Activated naive CD8-positive, alpha-beta T cell treated with anti-CD3 and anti-CD28 coated beads, Interleukin-2, amount 50 U/mL, for 24 hours (primary cell): ENCODE results near the gene NOL12.
"Not testable (repeated sequence)": the region's sequence is repeated elsewhere in the genome, so short reads cannot be mapped to it uniquely, and the experiment has no call there.

Experiments used
- ATAC-seq: fragments of 150-1000 bp; cut with Tn5 transposase; one replicate; pipeline ENCODE4 v1.10.0; 2021
- DNase-seq: peaks from one replicate; pipeline ENCODE4 v3.0.0; 2021
- H3K27ac Mint-ChIP-seq: one replicate; pipeline ENCODE4 v1.8.0; 2021; ENCODE audit warnings: mild to moderate bottlenecking, mixed read lengths
- H3K27me3 Mint-ChIP-seq: one replicate; pipeline ENCODE4 v1.8.0; 2021; ENCODE audit warnings: mixed read lengths
- H3K36me3 Mint-ChIP-seq: one replicate; pipeline ENCODE4 v1.8.0; 2021; ENCODE audit warnings: low read depth, mixed read lengths
- H3K4me1 Mint-ChIP-seq: one replicate; pipeline ENCODE4 v1.8.0; 2021; ENCODE audit warnings: mixed read lengths
- H3K4me3 Mint-ChIP-seq: one replicate; pipeline ENCODE4 v1.8.0; 2021; ENCODE audit warnings: mild to moderate bottlenecking, moderate library complexity, mixed read lengths
- H3K9me3 Mint-ChIP-seq: one replicate; pipeline ENCODE4 v1.8.0; 2021; ENCODE audit warnings: mixed read lengths

The NOL12 gene

GRCh38 chr22:37684803-37685615 lies 1.1 kb upstream of the NOL12 start:
- DNase-seq (no peak), ATAC-seq (no peak)
- no peaks in the 10 kb centered on the region for H3K27me3 Mint-ChIP-seq
- H3K4me1 Mint-ChIP-seq: peaks cover 37% of the 10 kb centered on the region
- H3K27ac Mint-ChIP-seq: no peak overlapping the region
- no peak overlapping the region for H3K4me3 Mint-ChIP-seq
- no peaks in the 10 kb centered on the region for H3K9me3 Mint-ChIP-seq
- peaks cover 16% of the 10 kb centered on the region for H3K36me3 Mint-ChIP-seq

GRCh38 chr22:37690407-37690806 lies 4.3 kb downstream of the NOL12 start:
- Mint-ChIP-seq H3K27me3 (no peaks in the 10 kb centered on the region), H3K27ac (no peak overlapping the region), H3K36me3 (peaks cover 37% of the 10 kb centered on the region), H3K4me1 (peaks cover 27% of the 10 kb centered on the region), H3K9me3 (no peaks in the 10 kb centered on the region), H3K4me3 (no peak overlapping the region)
- DNase-seq (no peak), ATAC-seq (no peak)

DNA sequence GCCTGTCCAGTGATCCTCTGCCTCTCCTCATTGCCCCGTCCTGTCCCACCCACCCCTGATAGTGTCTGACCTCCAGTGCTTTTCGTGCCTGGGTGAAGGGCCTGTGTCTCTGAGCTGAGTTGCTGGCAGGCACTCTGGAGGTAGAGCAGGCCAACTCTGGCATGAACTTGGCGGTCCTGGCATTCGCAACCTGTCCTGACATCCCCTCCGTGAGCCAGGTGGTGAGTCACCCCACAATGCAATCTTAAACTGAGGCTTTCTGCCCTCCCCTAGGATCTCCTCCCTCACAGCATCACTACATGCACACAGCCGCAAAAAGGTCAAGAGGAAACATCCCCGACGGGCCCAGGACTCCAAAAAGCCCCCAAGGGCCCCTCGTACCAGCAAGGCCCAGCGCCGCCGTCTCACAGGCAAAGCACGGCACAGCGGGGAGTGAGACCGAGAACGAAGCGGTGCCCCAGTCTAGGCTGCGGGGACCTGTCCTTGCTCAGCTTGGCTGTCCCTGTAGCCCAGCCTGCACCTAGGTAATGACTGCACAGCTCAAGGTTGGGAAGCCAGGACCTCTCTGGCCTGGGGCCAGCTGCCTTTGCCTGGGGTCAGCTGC lies 4.9 kb downstream of the NOL12 start:
- Mint-ChIP-seq H3K27me3 (no peaks in the 10 kb centered on the region), H3K27ac (no peak overlapping the region), H3K4me1 (peaks cover 30% of the 10 kb centered on the region), H3K36me3 (peaks cover 40% of the 10 kb centered on the region), H3K4me3 (no peak overlapping the region), H3K9me3 (no peaks in the 10 kb centered on the region)
- ATAC-seq (no peak), DNase-seq (no peak)

DNA sequence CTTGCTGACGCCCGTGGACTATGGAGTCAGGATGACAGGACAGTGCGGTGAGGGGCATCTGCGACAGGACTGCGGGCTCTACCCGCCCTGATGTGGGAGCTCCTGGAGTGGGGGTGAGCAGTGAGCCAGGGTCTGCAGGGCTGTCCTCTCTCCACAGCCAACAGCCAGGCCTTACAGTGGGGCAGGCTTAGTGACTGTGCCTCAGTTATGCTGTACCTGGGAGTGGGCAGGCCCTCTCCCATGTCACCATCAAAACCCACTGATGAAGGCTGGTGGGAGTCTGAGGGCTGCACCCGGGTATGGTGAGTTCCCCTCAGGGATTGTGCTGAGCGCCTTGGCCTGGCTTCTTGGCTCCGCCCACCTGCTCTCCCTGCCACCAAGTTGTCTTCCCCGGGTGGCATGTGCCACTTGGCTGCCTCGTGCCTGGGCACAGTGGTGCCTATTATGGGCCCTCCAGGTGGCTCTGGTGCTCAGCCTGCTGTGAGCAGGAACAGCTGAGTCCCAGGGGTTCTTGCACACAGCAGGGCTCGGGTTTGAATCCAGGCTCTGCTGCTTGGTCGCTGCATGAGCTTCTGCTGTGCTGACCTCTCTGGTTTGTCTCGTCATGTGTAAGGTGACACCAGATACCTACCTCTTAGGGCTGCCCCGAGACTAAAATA lies 6.6 kb downstream of the NOL12 start:
- Mint-ChIP-seq H3K4me1 (peaks cover 26% of the 10 kb centered on the region), H3K9me3 (no peaks in the 10 kb centered on the region), H3K27ac (no peak overlapping the region), H3K36me3 (peaks cover 35% of the 10 kb centered on the region), H3K4me3 (no peak overlapping the region), H3K27me3 (no peaks in the 10 kb centered on the region)
- DNase-seq (no peak), ATAC-seq (no peak)

DNA sequence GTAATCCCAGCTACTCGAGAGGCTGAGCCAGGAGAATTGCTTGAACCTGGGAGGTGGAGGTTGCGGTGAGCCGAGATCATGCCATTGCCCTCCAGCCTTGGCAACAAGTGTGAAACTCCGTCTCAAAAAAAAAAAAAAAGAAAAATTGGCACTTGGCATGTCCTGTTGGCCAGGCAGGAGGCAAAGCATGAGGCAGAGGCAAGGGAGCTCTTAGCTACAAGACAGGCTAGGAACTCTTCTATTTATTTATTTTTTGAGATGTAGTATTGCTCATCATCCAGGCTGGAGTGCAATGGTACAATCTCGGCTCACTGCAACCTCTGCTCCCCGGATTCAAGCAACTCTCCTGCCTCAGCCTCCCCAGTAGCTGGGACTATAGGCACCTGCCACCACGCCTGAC lies 8.0 kb downstream of the NOL12 start:
- not testable (repeated sequence) for H3K27ac Mint-ChIP-seq, H3K9me3 Mint-ChIP-seq, DNase-seq, ATAC-seq, H3K4me3 Mint-ChIP-seq, H3K27me3 Mint-ChIP-seq
- Mint-ChIP-seq H3K4me1 (peaks cover 15% of the 10 kb centered on the region), H3K36me3 (peaks cover 27% of the 10 kb centered on the region)

- peaks cover 13% of the 10 kb centered on the region for H3K4me1 Mint-ChIP-seq
- not testable (repeated sequence) for H3K27ac Mint-ChIP-seq, ATAC-seq, DNase-seq, H3K9me3 Mint-ChIP-seq, H3K27me3 Mint-ChIP-seq
- peak overlapping the region; percentile 42 for H3K4me3 Mint-ChIP-seq
- H3K36me3 Mint-ChIP-seq: peaks cover 15% of the 10 kb centered on the region
Observed at GRCh38 chr22:37696260-37696656, 10.1 kb downstream of the NOL12 start.

DNA sequence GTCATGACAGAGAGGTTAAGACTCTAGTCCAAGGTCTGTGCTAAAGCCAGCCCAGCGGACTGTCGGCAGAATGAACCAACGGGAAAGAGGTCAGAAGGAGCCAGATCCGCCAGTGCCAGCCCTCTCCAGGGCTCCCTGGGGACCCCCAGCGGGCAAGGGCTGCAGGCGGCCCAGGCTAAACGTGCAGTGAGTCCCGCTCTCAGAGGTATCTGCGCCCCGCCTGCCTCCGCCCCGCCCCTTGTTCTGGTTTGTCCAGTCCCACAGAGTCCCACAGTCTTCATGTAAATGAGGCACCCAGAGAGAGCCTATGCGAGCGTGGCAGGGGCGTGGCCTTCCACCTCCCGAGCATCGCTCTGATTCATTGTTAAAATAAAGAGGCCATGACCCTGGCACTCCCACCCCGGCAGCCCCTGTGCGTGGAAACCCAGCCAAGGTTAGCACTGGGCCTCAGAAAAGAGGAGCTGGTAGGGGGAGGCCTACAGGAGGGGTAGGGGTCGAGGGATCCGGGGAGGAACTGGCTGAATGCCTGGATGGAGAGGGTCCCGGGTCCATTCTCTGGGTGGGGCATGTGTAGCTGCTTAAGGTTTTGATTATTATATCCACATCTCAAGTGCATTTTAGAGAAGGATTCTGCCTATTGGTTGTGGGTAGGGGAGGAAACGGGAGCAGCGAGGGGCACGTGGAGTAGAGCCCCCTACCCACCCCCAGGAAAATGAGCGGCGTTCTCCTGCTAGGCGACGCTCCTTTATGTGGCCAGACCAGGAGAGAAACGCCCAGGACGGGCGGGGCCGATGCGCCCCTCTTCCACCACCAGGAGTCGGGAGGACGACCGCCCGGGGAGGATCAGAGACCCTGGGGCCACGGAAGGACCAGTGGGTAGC lies 10.8 kb downstream of the NOL12 start, which contains the start of gene TRIOBP:
Gene TRIOBP, plus strand, starts transcription at position 392 of the 881 bp plus-strand sequence. CDS start 4,318 bp downstream, outside the sequence.
- ATAC-seq (peak; percentile 100), DNase-seq (peak; percentile 93)
- Mint-ChIP-seq H3K9me3 (no peaks in the 10 kb centered on the region), H3K27ac (no peak within 1 kb of the TSS), H3K4me1 (peaks cover 13% of the 10 kb centered on the region), H3K36me3 (peaks cover 15% of the 10 kb centered on the region), H3K4me3 (peak within 1 kb of the TSS; percentile 42), H3K27me3 (no peaks in the 10 kb centered on the region)

DNA sequence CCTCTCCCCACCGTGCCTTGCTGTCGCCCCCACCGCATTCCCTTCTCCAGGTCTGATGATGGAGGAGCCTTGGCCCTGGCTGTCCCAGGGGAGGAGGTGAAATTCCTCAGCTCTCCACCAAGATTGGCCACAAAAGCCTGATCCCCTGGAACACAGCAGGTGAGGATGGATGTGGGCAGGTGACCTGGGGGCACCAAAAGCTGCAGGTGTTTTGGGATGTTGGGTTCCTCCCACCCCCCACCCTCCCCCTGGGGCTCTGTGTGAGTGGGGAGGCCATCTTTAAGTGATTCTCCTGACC lies 11.3 kb downstream of the NOL12 start:
- Mint-ChIP-seq H3K27ac (no peak overlapping the region), H3K9me3 (no peaks in the 10 kb centered on the region), H3K4me1 (peaks cover 13% of the 10 kb centered on the region), H3K4me3 (no peak overlapping the region), H3K36me3 (peaks cover 13% of the 10 kb centered on the region), H3K27me3 (no peaks in the 10 kb centered on the region)
- no peak for DNase-seq
- ATAC-seq: no peak

GRCh38 chr22:37701141-37701786 lies 15.1 kb downstream of the NOL12 start:
- H3K4me1 Mint-ChIP-seq: peaks cover 7% of the 10 kb centered on the region
- H3K9me3 Mint-ChIP-seq: no peaks in the 10 kb centered on the region
- no peaks in the 10 kb centered on the region for H3K27me3 Mint-ChIP-seq
- no peak overlapping the region for H3K27ac Mint-ChIP-seq
- H3K36me3 Mint-ChIP-seq: no peaks in the 10 kb centered on the region
- DNase-seq: no peak
- no peak overlapping the region for H3K4me3 Mint-ChIP-seq
- ATAC-seq: no peak

DNA sequence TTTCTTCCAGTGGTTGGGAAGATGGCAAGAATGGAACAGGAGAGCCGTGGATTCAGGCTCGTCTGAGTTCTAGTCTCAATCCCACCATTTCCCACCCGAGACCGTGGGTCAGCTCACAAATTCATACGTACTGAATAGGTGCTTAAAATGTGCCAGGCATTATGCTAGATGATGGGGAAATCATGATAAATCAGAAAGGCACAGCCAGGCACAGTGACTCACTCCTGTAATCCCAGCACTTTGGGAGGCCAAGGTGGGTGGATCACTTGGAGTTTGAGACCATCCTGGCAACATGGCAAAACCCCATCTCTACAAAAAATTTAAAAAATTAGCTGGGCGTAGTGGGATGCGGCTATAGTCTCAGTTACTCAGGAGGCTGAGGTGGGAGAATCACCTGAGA lies 17.8 kb downstream of the NOL12 start:
- Mint-ChIP-seq H3K27ac (no peak overlapping the region), H3K36me3 (no peaks in the 10 kb centered on the region), H3K9me3 (no peaks in the 10 kb centered on the region), H3K4me1 (no peaks in the 10 kb centered on the region), H3K27me3 (no peaks in the 10 kb centered on the region), H3K4me3 (no peak overlapping the region)
- no peak for DNase-seq
- no peak for ATAC-seq

DNA sequence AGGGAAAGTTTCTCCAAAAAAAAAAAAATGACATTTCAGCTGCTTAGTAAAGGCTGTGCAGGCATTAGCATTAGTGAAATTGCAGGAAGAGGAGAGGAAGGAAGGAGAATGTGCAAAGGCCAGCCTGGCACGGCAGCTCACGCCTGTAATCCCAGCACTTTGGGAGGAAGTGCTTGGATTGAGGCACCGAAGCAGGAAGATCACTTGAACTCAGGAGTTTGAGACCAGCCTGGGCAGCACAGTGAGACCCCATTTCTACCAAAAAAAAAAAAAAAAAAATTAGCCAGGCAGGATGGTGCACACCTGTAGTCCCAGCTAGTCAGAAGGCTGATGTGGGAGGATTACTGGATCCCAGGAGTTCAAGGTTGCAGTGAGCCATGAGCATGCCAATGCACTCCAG lies 18.5 kb downstream of the NOL12 start:
- no peak for DNase-seq
- no peak for ATAC-seq
- no peak overlapping the region for H3K27ac Mint-ChIP-seq
- no peaks in the 10 kb centered on the region for H3K9me3 Mint-ChIP-seq
- H3K36me3 Mint-ChIP-seq: no peaks in the 10 kb centered on the region
- H3K4me3 Mint-ChIP-seq: no peak overlapping the region
- no peaks in the 10 kb centered on the region for H3K4me1 Mint-ChIP-seq
- no peaks in the 10 kb centered on the region for H3K27me3 Mint-ChIP-seq

GRCh38 chr22:37705205-37705604 lies 19.1 kb downstream of the NOL12 start:
- Mint-ChIP-seq H3K27me3 (no peaks in the 10 kb centered on the region), H3K27ac (no peak overlapping the region), H3K4me3 (no peak overlapping the region), H3K9me3 (no peaks in the 10 kb centered on the region), H3K36me3 (no peaks in the 10 kb centered on the region), H3K4me1 (no peaks in the 10 kb centered on the region)
- ATAC-seq (no peak), DNase-seq (no peak)

GRCh38 chr22:37708580-37709444 lies 22.7 kb downstream of the NOL12 start:
- H3K4me3 Mint-ChIP-seq: no peak overlapping the region
- no peaks in the 10 kb centered on the region for H3K9me3 Mint-ChIP-seq

More at GRCh38 chr22:37708580-37709444, 22.7 kb downstream of the NOL12 start:
- DNase-seq: no peak
- no peak for ATAC-seq
- Mint-ChIP-seq H3K27ac (no peak overlapping the region), H3K36me3 (no peaks in the 10 kb centered on the region), H3K27me3 (no peaks in the 10 kb centered on the region), H3K4me1 (no peaks in the 10 kb centered on the region)
